ENCODE measurements around the gene SP4. TPM values are rescaled to one million over a fixed set of nuclear protein-coding genes. Genes with fewer than 3 reads are reported as not detected.

The SP4 gene
- total and polyA plus RNA-seq, 2 donors (not counting 3 experiments of a cell fraction or from before 2014, with no cell fraction given): 3.3 to 8.8 TPM

GRCh38 chr7:21544303-21544656, 116.4 kb downstream of the SP4 start:
- BruUV-seq (replicated peaks): no TSS peak
- H3K9me3 ChIP-seq (replicated peaks; ENCODE audit: control insufficient read depth, insufficient read depth, low read length): no peaks in the 10 kb centered on the region
- no peak overlapping the region for H3K9ac ChIP-seq (replicated peaks; ENCODE audit: extremely low read depth, insufficient read depth, low read length)
- H3K9me1 ChIP-seq (replicated peaks; ENCODE audit: control insufficient read depth, extremely low read depth, insufficient read depth, low read length): no peaks in the 10 kb centered on the region
- H4K20me1 ChIP-seq (replicated peaks; ENCODE audit: control insufficient read depth, extremely low read depth, insufficient read depth, low read length): no peaks in the 10 kb centered on the region
- H2AFZ ChIP-seq (ENCODE audit: low read depth, low read length): no peak overlapping the region
- peaks cover 13% of the 10 kb centered on the region for H3K4me1 ChIP-seq (ENCODE audit: control insufficient read depth, extremely low read depth, insufficient read depth, low read length)
- H3K4me2 ChIP-seq (ENCODE audit: insufficient read depth, low read length): peak overlapping the region; percentile 93
- no peak for DNase-seq (ENCODE audit: low read depth, low spot score)
- intact Hi-C loops (cut with micrococcal nuclease) (loop anchor here (5.0 to 10.0 kb wide), 2 partner anchors 73 to 461 kb away; no protein-coding TSS in a partner anchor), dilution Hi-C loops (cut with MboI; ENCODE audit: extremely low pct_ligation_motif_present, low sequenced_read_pairs) (no loop called here)
- FAIRE-seq: no peak
- H3K36me3 ChIP-seq (ENCODE audit: control insufficient read depth in 2 of 2, extremely low read depth in 1 of 2, insufficient read depth in 2 of 2, low read length in 2 of 2): no peaks in the 10 kb centered on the region
- TF ChIP-seq EZH2 (IDR thresholded peaks at IDR 0.05; ENCODE audit: borderline replicate concordance, low read depth, low read length, severe bottlenecking) (no peak), JUN (IDR thresholded peaks at IDR 0.05; ENCODE audit: borderline replicate concordance, insufficient read depth, insufficient read length, low read depth) (no peak), MAX (IDR thresholded peaks at IDR 0.05; ENCODE audit: insufficient read depth, insufficient read length) (no peak), GATA2 (IDR thresholded peaks at IDR 0.05; ENCODE audit: insufficient read depth, insufficient read length, low read depth, low read length) (no peak), CTCF (IDR thresholded peaks at IDR 0.05; ENCODE audit: extremely low read depth in 1 of 2, insufficient read depth in 1 of 2, low read depth in 1 of 2, low read length in 2 of 2) (no peak), MYC (IDR thresholded peaks at IDR 0.05; ENCODE audit: low read depth, low read length) (no peak), POLR2AphosphoS5 (IDR thresholded peaks at IDR 0.05; ENCODE audit: insufficient read depth, low read depth, low read length) (no peak), POLR2A (IDR thresholded peaks at IDR 0.05; ENCODE audit: low read depth, low read length) (no peak), FOS (IDR thresholded peaks at IDR 0.05; ENCODE audit: borderline replicate concordance, insufficient read depth, low read length) (no peak)
- peaks cover 22 to 39% of the 10 kb centered on the region in 2 experiments for H3K27me3 ChIP-seq (ENCODE audit: control insufficient read depth in 2 of 2, insufficient read depth in 2 of 2, low read length in 2 of 2)
- no peak overlapping the region for H3K27ac ChIP-seq (ENCODE audit: insufficient read depth, low read depth, low read length)
- ChIA-PET CTCF (no interaction called here), POLR2A (no interaction called here)
- H3K4me3 ChIP-seq (replicated peaks in 1 of 3; ENCODE audit: insufficient read depth in 1 of 3, low read depth in 1 of 3, low read length in 3 of 3): no peak overlapping the region
- H3K79me2 ChIP-seq (ENCODE audit: control insufficient read depth, insufficient read depth, low read length): no peaks in the 10 kb centered on the region
